Neural progenitor cell (in vitro differentiated cells): ENCODE data around the gene SUPT20HL2. TPM values are rescaled to one million over a fixed set of nuclear protein-coding genes. Genes with fewer than 3 reads are reported as not detected.

Experiments
- DNase-seq: peaks from one replicate; pipeline ENCODE4 v3.0.0-alpha.2; 2016; ENCODE audit warnings: low spot score
- H2AFZ ChIP-seq: fragments of 200-600 bp; sonication (generic); replicated peaks from 2 replicates; pipeline ENCODE4 v1.6.1; 2016; ENCODE audit warnings: antibody characterized with exemption
- H3F3A ChIP-seq: fragments of 200-600 bp; sonication (generic); 2 replicates; pipeline ENCODE4 v1.6.1; 2016; ENCODE audit warnings: antibody characterized with exemption, low read depth
- H3K27ac ChIP-seq: fragments of 200-600 bp; sonication (generic); 2 replicates; pipeline ENCODE4 v1.5.1; 2016; ENCODE audit warnings: mild to moderate bottlenecking
- H3K27me3 ChIP-seq: fragments of 200-600 bp; sonication (generic); 2 replicates; pipeline ENCODE4 v1.6.1; 2016; ENCODE audit warnings: mild to moderate bottlenecking, moderate library complexity
- H3K36me3 ChIP-seq: fragments of 200-600 bp; sonication (generic); 2 replicates; pipeline ENCODE4 v1.5.1; 2016
- H3K4me1 ChIP-seq: fragments of 200-600 bp; sonication (generic); 2 replicates; pipeline ENCODE4 v1.6.1; 2016; ENCODE audit warnings: mixed run types
- H3K4me2 ChIP-seq: fragments of 200-600 bp; sonication (generic); 2 replicates; pipeline ENCODE4 v1.6.1; 2016
- H3K4me3 ChIP-seq: fragments of 200-600 bp; sonication (generic); 2 replicates; pipeline ENCODE4 v1.5.1; 2016
- H3K79me2 ChIP-seq: fragments of 200-600 bp; sonication (generic); 2 replicates; pipeline ENCODE4 v1.6.1; 2016; ENCODE audit warnings: low read depth
- H3K9ac ChIP-seq: fragments of 200-600 bp; sonication (generic); 2 replicates; pipeline ENCODE4 v1.6.1; 2016
- H3K9me3 ChIP-seq: fragments of 200-600 bp; sonication (generic); 2 replicates; pipeline ENCODE4 v1.5.1; 2016; ENCODE audit warnings: low read depth
- H4K20me1 ChIP-seq: fragments of 200-600 bp; sonication (generic); 2 replicates; pipeline ENCODE4 v1.6.1; 2016; ENCODE audit warnings: low read depth
- H3K27ac Mint-ChIP-seq: 3 replicates; pipeline ENCODE4 v1.8.0; 2021; ENCODE audit warnings: mixed read lengths
- H3K27me3 Mint-ChIP-seq: 2 replicates; pipeline ENCODE4 v1.8.0; 2022; ENCODE audit warnings: low read depth, mild to moderate bottlenecking, inconsistent platforms, moderate library complexity, mixed read lengths; ENCODE audit not compliant: insufficient read depth
- H3K36me3 Mint-ChIP-seq: 3 replicates; pipeline ENCODE4 v1.8.0; 2021; ENCODE audit warnings: mixed read lengths
- H3K4me1 Mint-ChIP-seq: 3 replicates; pipeline ENCODE4 v1.8.0; 2021; ENCODE audit warnings: mixed read lengths
- H3K4me3 Mint-ChIP-seq: 3 replicates; pipeline ENCODE4 v1.8.0; 2021; ENCODE audit warnings: mild to moderate bottlenecking, moderate library complexity, mixed read lengths
- H3K9me3 Mint-ChIP-seq: 3 replicates; pipeline ENCODE4 v1.8.0; 2020; ENCODE audit warnings: mixed read lengths
- EZH2 ChIP-seq: fragments of 200-600 bp; sonication (generic); IDR thresholded peaks from 2 replicates; pipeline ENCODE4 v1.6.1; 2017; ENCODE audit warnings: antibody characterized with exemption, mild to moderate bottlenecking, moderate library complexity
- EZH2phosphoT487 ChIP-seq: fragments of 200-600 bp; sonication (generic); IDR thresholded peaks from 2 replicates; pipeline ENCODE4 v1.6.1; 2017; ENCODE audit warnings: antibody characterized with exemption
- total RNA-seq: library from RNA; depleted of rRNA; stranded (reverse); fragments of >200 nt; gene quantifications from 2 replicates; pipeline ENCODE4 v1.2.3, GENCODE V29; 2015; ENCODE audit warnings: low replicate concordance
- TF ChIP-seq, protein P1 (sequence below): fragments of 200-600 bp; sonication (generic); IDR thresholded peaks from 2 replicates; pipeline ENCODE4 v1.5.1; 2017; ENCODE audit warnings: antibody characterized with exemption, mild to moderate bottlenecking

Gene SUPT20HL2
- total RNA-seq, 1 donor from 2014 or later = not detected

GRCh38 chrX:24271262-24271661 is 42.6 kb downstream of the SUPT20HL2 start:
- Mint-ChIP-seq H3K9me3 (peaks cover 2% of the 10 kb centered on the region), H3K36me3 (no peaks in the 10 kb centered on the region), H3K27ac (no peak overlapping the region), H3K27me3 (no peaks in the 10 kb centered on the region), H3K4me3 (no peak overlapping the region), H3K4me1 (peaks cover 2% of the 10 kb centered on the region)
- H3K4me2 ChIP-seq = no peak overlapping the region
- TF ChIP-seq EZH2phosphoT487 (no peak), EZH2 (no peak)
- TF ChIP-seq, protein P1, sequence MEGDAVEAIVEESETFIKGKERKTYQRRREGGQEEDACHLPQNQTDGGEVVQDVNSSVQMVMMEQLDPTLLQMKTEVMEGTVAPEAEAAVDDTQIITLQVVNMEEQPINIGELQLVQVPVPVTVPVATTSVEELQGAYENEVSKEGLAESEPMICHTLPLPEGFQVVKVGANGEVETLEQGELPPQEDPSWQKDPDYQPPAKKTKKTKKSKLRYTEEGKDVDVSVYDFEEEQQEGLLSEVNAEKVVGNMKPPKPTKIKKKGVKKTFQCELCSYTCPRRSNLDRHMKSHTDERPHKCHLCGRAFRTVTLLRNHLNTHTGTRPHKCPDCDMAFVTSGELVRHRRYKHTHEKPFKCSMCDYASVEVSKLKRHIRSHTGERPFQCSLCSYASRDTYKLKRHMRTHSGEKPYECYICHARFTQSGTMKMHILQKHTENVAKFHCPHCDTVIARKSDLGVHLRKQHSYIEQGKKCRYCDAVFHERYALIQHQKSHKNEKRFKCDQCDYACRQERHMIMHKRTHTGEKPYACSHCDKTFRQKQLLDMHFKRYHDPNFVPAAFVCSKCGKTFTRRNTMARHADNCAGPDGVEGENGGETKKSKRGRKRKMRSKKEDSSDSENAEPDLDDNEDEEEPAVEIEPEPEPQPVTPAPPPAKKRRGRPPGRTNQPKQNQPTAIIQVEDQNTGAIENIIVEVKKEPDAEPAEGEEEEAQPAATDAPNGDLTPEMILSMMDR = no peak
- no peak for DNase-seq
- no peaks in the 10 kb centered on the region for H4K20me1 ChIP-seq
- no peaks in the 10 kb centered on the region for H3K9me3 ChIP-seq
- no peak overlapping the region for H3K27ac ChIP-seq
- no peaks in the 10 kb centered on the region for H3K36me3 ChIP-seq
- no peaks in the 10 kb centered on the region for H3K4me1 ChIP-seq
- H3K27me3 ChIP-seq = no peaks in the 10 kb centered on the region
- H3F3A ChIP-seq = no peaks in the 10 kb centered on the region
- H3K9ac ChIP-seq = no peak overlapping the region
- no peak overlapping the region for H2AFZ ChIP-seq
- H3K79me2 ChIP-seq = no peaks in the 10 kb centered on the region
- no peak overlapping the region for H3K4me3 ChIP-seq

DNA sequence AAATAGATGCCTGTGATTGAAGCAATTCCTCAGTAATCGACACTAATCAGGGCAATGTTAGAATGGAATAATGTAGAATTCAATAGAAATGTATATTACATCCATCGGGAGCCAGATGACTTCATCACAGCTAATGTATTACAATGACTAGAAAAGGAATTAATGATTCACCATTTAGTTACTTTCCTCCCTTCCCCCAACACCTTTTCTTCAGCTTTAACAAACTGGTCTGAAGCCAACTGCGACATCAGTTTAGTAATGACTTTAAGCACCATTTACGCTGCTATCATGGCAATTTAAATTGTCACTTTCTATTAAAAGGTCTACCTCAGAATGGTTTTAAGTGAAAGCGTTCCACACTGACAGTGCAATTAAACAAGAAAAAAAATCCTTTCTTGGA is 45.1 kb downstream of the SUPT20HL2 start:
- Mint-ChIP-seq H3K9me3 (peaks cover 2% of the 10 kb centered on the region), H3K4me3 (no peak overlapping the region), H3K27ac (no peak overlapping the region), H3K4me1 (no peaks in the 10 kb centered on the region), H3K27me3 (no peaks in the 10 kb centered on the region), H3K36me3 (no peaks in the 10 kb centered on the region)
- no peak overlapping the region for H3K4me3 ChIP-seq
- no peaks in the 10 kb centered on the region for H3K9me3 ChIP-seq
- H3F3A ChIP-seq = no peaks in the 10 kb centered on the region
- no peak overlapping the region for H3K27ac ChIP-seq
- H3K9ac ChIP-seq = no peak overlapping the region
- no peaks in the 10 kb centered on the region for H3K79me2 ChIP-seq
- H3K36me3 ChIP-seq = no peaks in the 10 kb centered on the region
- no peak overlapping the region for H2AFZ ChIP-seq
- TF ChIP-seq, protein P1 = no peak
- TF ChIP-seq EZH2 (no peak), EZH2phosphoT487 (no peak)
- H3K27me3 ChIP-seq = no peaks in the 10 kb centered on the region
- H3K4me2 ChIP-seq = no peak overlapping the region
- H3K4me1 ChIP-seq = no peaks in the 10 kb centered on the region
- no peak for DNase-seq
- H4K20me1 ChIP-seq = no peaks in the 10 kb centered on the region

DNA sequence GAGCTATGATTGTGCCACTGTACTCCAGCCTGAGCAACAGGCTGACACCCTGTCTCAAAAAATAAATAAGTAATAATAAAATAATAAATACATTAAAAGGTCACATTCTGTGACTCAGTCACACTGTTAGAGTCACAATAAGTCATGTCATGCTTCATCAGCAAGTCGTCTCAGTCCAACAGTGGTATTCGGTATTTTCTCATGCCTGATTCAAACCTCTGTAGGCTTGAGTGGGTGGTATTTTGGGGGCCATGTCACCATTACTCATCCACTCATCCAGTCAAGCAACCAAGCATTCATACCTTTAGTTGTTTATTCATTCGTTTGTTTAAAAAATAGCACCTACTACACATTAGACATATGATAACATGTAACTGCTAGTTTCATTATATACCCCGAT is 46.9 kb downstream of the SUPT20HL2 start:
- no peak overlapping the region for H3K4me3 ChIP-seq
- H3K79me2 ChIP-seq = no peaks in the 10 kb centered on the region
- Mint-ChIP-seq H3K27ac (no peak overlapping the region), H3K4me1 (no peaks in the 10 kb centered on the region), H3K9me3 (peaks cover 2% of the 10 kb centered on the region), H3K4me3 (no peak overlapping the region), H3K36me3 (no peaks in the 10 kb centered on the region), H3K27me3 (peaks cover 7% of the 10 kb centered on the region)
- H3K9me3 ChIP-seq = no peaks in the 10 kb centered on the region
- no peak overlapping the region for H3K27ac ChIP-seq
- no peaks in the 10 kb centered on the region for H3F3A ChIP-seq
- no peak overlapping the region for H3K4me2 ChIP-seq
- H3K4me1 ChIP-seq = no peaks in the 10 kb centered on the region
- no peaks in the 10 kb centered on the region for H3K36me3 ChIP-seq
- no peak overlapping the region for H2AFZ ChIP-seq
- DNase-seq = no peak
- H4K20me1 ChIP-seq = no peaks in the 10 kb centered on the region
- H3K9ac ChIP-seq = no peak overlapping the region
- no peaks in the 10 kb centered on the region for H3K27me3 ChIP-seq
- TF ChIP-seq EZH2 (no peak), EZH2phosphoT487 (no peak)
- TF ChIP-seq, protein P1 = no peak

GRCh38 chrX:24264383-24264782 is 49.5 kb downstream of the SUPT20HL2 start:
- no peaks in the 10 kb centered on the region for H3K36me3 ChIP-seq
- Mint-ChIP-seq H3K27me3 (peaks cover 12% of the 10 kb centered on the region), H3K9me3 (no peaks in the 10 kb centered on the region), H3K4me3 (no peak overlapping the region), H3K36me3 (no peaks in the 10 kb centered on the region), H3K4me1 (peaks cover 3% of the 10 kb centered on the region), H3K27ac (no peak overlapping the region)
- H3F3A ChIP-seq = no peaks in the 10 kb centered on the region
- no peaks in the 10 kb centered on the region for H3K79me2 ChIP-seq
- H4K20me1 ChIP-seq = no peaks in the 10 kb centered on the region
- no peaks in the 10 kb centered on the region for H3K27me3 ChIP-seq
- no peak overlapping the region for H2AFZ ChIP-seq
- TF ChIP-seq, protein P1 = no peak
- TF ChIP-seq EZH2phosphoT487 (no peak), EZH2 (no peak)
- H3K9ac ChIP-seq = no peak overlapping the region
- no peaks in the 10 kb centered on the region for H3K4me1 ChIP-seq
- H3K4me3 ChIP-seq = no peak overlapping the region
- no peak overlapping the region for H3K4me2 ChIP-seq
- H3K9me3 ChIP-seq = no peaks in the 10 kb centered on the region
- H3K27ac ChIP-seq = no peak overlapping the region
- DNase-seq = no peak
